LoVo (cell line): ENCODE results near the gene LGR5.

Experiments used
- DNase-seq: peaks from one replicate; pipeline ENCODE4 v3.0.0-alpha.2; 2016; ENCODE audit warnings: low spot score

LGR5 gene

GRCh38 chr12:71439613-71440344, at the start of gene LGR5:
TSS of gene LGR5 (plus strand) at chr12:71439798. CDS start at chr12:71440081, 283 bp downstream.
- DNase-seq: peak; percentile 78

- DNase-seq: peak; percentile 82
These were observed 47.0 kb upstream of the LGR5 start for GRCh38 chr12:71392521-71393145.

GRCh38 chr12:71393625-71394024, 46.0 kb upstream of the LGR5 start:
- DNase-seq: no peak

GRCh38 chr12:71397433-71397954, 42.1 kb upstream of the LGR5 start:
- DNase-seq: peak; percentile 90

GRCh38 chr12:71399197-71399596, 40.4 kb upstream of the LGR5 start:
- DNase-seq: no peak

- DNase-seq: no peak
These were observed 39.1 kb upstream of the LGR5 start for GRCh38 chr12:71400481-71400880.

- no peak for DNase-seq
These were observed 33.7 kb upstream of the LGR5 start for GRCh38 chr12:71405884-71406283.

GRCh38 chr12:71407732-71408131, 31.9 kb upstream of the LGR5 start:
- DNase-seq: no peak

- no peak for DNase-seq
These were observed 28.8 kb upstream of the LGR5 start for GRCh38 chr12:71410844-71411243.

GRCh38 chr12:71411635-71412034, 28.0 kb upstream of the LGR5 start:
- no peak for DNase-seq

- DNase-seq: peak; percentile 79
These were observed 24.0 kb upstream of the LGR5 start for GRCh38 chr12:71415336-71416231.

- DNase-seq: no peak
These were observed 22.4 kb upstream of the LGR5 start for GRCh38 chr12:71417181-71417580.

GRCh38 chr12:71420775-71421406, 18.7 kb upstream of the LGR5 start:
- DNase-seq: no peak

GRCh38 chr12:71425568-71426299, 13.9 kb upstream of the LGR5 start:
- no peak for DNase-seq

- peak; percentile 71 for DNase-seq
These were observed 13.1 kb upstream of the LGR5 start for GRCh38 chr12:71426300-71427047.

- no peak for DNase-seq
These were observed 8.8 kb upstream of the LGR5 start for GRCh38 chr12:71430756-71431155.

- DNase-seq: peak; percentile 48
These were observed 7.6 kb upstream of the LGR5 start for GRCh38 chr12:71431991-71432390.

- no peak for DNase-seq
These were observed 6.7 kb upstream of the LGR5 start for GRCh38 chr12:71432936-71433335.

- no peak for DNase-seq
These were observed 2.9 kb upstream of the LGR5 start for GRCh38 chr12:71436696-71437095.

- DNase-seq: peak; percentile 83
These were observed 782 bp upstream of the LGR5 start for GRCh38 chr12:71438670-71439361.
